Measurements from ENCODE around the gene RASGRP1. TPM values are rescaled to one million over a fixed set of nuclear protein-coding genes. Genes with fewer than 3 reads are reported as not detected.

Gene RASGRP1
- total RNA-seq, 1 experiment from 2014 or later = 2.8 TPM

DNA sequence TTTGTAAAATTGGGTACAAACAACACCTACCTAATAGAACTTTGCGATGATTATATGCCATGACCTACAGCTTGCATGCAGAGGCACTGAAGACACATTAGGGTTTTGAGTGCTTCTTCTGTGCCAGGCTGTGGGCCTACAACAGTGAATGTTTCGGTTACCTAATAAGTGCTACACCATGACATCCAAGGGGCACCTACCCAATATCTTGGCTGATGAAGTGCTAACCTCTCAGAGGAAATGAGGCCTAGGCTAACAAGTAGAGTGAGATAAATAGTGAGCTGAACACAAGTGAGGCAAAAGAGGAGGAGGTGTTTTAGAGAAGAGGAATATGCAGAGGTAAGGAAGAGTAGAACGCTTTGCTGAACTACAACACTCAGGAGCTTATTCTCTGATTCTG lies 12.2 kb upstream of the RASGRP1 start:
- Mint-ChIP-seq H3K27me3 (ENCODE audit: low read depth) (peaks cover 3% of the 10 kb centered on the region), H3K27ac (no peak overlapping the region), H3K4me3 (no peak overlapping the region), H3K4me1 (peaks cover 7% of the 10 kb centered on the region), H3K36me3 (peaks cover 2% of the 10 kb centered on the region; the same call in 1 of the 2 replicates), H3K9me3 (peaks cover 14% of the 10 kb centered on the region)
- DNase-seq (ENCODE audit: low spot score) = no peak
- ChIA-PET POLR2A (no interaction called here), CTCF (interaction anchor here (1.6 to 1.7 kb wide), 2 partner anchors 13 to 123 kb away, joined by 5 to 7 read pairs; no protein-coding TSS in a partner anchor)
- TF ChIP-seq TP53 (CRISPR knock-in tag; IDR thresholded peaks at IDR 0.05) = no peak
- no peak for TF ChIP-seq ZNF671 (CRISPR knock-in tag; IDR thresholded peaks at IDR 0.05)
- TF ChIP-seq, protein P1, sequence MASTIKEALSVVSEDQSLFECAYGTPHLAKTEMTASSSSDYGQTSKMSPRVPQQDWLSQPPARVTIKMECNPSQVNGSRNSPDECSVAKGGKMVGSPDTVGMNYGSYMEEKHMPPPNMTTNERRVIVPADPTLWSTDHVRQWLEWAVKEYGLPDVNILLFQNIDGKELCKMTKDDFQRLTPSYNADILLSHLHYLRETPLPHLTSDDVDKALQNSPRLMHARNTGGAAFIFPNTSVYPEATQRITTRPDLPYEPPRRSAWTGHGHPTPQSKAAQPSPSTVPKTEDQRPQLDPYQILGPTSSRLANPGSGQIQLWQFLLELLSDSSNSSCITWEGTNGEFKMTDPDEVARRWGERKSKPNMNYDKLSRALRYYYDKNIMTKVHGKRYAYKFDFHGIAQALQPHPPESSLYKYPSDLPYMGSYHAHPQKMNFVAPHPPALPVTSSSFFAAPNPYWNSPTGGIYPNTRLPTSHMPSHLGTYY (CRISPR knock-in tag; IDR thresholded peaks at IDR 0.05) = no peak
- no peak for TF ChIP-seq ZNF138 (CRISPR knock-in tag; conservative IDR thresholded peaks at IDR 0.05)
- TF ChIP-seq GABPB1 (CRISPR knock-in tag; IDR thresholded peaks at IDR 0.05) = no peak
- TF ChIP-seq SP1 (CRISPR knock-in tag; conservative IDR thresholded peaks at IDR 0.05) = no peak
- no peak for TF ChIP-seq HMGXB4 (CRISPR knock-in tag; IDR thresholded peaks at IDR 0.05)
- TF ChIP-seq SMAD4 (CRISPR knock-in tag; IDR thresholded peaks at IDR 0.05) = no peak
- no peak for TF ChIP-seq AR (CRISPR knock-in tag; IDR thresholded peaks at IDR 0.05)
- TF ChIP-seq CREB1 (CRISPR knock-in tag; IDR thresholded peaks at IDR 0.05) = no peak
- TF ChIP-seq EMX1 (CRISPR knock-in tag; IDR thresholded peaks at IDR 0.05) = no peak
- TF ChIP-seq RORB (CRISPR knock-in tag; IDR thresholded peaks at IDR 0.05) = no peak
- TF ChIP-seq FOXJ3 (CRISPR knock-in tag; IDR thresholded peaks at IDR 0.05; ENCODE audit: borderline replicate concordance) = no peak
- no peak for TF ChIP-seq NR1H2 (CRISPR knock-in tag; IDR thresholded peaks at IDR 0.05)
- TF ChIP-seq OVOL2 (CRISPR knock-in tag; IDR thresholded peaks at IDR 0.05; ENCODE audit: borderline replicate concordance) = no peak
- no peak for TF ChIP-seq NFATC4 (CRISPR knock-in tag; IDR thresholded peaks at IDR 0.05)
- no peak for TF ChIP-seq MAX (CRISPR knock-in tag; IDR thresholded peaks at IDR 0.05)
- TF ChIP-seq, protein P2, sequence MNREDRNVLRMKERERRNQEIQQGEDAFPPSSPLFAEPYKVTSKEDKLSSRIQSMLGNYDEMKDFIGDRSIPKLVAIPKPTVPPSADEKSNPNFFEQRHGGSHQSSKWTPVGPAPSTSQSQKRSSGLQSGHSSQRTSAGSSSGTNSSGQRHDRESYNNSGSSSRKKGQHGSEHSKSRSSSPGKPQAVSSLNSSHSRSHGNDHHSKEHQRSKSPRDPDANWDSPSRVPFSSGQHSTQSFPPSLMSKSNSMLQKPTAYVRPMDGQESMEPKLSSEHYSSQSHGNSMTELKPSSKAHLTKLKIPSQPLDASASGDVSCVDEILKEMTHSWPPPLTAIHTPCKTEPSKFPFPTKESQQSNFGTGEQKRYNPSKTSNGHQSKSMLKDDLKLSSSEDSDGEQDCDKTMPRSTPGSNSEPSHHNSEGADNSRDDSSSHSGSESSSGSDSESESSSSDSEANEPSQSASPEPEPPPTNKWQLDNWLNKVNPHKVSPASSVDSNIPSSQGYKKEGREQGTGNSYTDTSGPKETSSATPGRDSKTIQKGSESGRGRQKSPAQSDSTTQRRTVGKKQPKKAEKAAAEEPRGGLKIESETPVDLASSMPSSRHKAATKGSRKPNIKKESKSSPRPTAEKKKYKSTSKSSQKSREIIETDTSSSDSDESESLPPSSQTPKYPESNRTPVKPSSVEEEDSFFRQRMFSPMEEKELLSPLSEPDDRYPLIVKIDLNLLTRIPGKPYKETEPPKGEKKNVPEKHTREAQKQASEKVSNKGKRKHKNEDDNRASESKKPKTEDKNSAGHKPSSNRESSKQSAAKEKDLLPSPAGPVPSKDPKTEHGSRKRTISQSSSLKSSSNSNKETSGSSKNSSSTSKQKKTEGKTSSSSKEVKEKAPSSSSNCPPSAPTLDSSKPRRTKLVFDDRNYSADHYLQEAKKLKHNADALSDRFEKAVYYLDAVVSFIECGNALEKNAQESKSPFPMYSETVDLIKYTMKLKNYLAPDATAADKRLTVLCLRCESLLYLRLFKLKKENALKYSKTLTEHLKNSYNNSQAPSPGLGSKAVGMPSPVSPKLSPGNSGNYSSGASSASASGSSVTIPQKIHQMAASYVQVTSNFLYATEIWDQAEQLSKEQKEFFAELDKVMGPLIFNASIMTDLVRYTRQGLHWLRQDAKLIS (CRISPR knock-in tag; IDR thresholded peaks at IDR 0.05; ENCODE audit: borderline replicate concordance) = no peak
- TF ChIP-seq, protein P3, sequence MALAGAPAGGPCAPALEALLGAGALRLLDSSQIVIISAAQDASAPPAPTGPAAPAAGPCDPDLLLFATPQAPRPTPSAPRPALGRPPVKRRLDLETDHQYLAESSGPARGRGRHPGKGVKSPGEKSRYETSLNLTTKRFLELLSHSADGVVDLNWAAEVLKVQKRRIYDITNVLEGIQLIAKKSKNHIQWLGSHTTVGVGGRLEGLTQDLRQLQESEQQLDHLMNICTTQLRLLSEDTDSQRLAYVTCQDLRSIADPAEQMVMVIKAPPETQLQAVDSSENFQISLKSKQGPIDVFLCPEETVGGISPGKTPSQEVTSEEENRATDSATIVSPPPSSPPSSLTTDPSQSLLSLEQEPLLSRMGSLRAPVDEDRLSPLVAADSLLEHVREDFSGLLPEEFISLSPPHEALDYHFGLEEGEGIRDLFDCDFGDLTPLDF (CRISPR knock-in tag; IDR thresholded peaks at IDR 0.05) = no peak
- no peak for TF ChIP-seq NR3C1 (CRISPR knock-in tag; conservative IDR thresholded peaks at IDR 0.05; ENCODE audit: low read depth)
- ATAC-seq = no peak
